ENCODE measurements around the gene RAB44. TPM values are rescaled to one million over a fixed set of nuclear protein-coding genes. Genes with fewer than 3 reads are reported as not detected.

The RAB44 gene
- total RNA-seq, 1 donor from 2014 or later = 0.96 TPM

- intact Hi-C loops (cut with DNase I) = no loop called here
- no peak for DNase-seq
- no peak overlapping the region for H3K27ac ChIP-seq
- peak; percentile 5 for ATAC-seq
- H3K36me3 ChIP-seq = no peaks in the 10 kb centered on the region
- no peaks in the 10 kb centered on the region for H3K27me3 ChIP-seq
- H3K4me1 ChIP-seq = peaks cover 12% of the 10 kb centered on the region
- TF ChIP-seq CTCF (IDR thresholded peaks at IDR 0.05) = no peak
- no peaks in the 10 kb centered on the region for H3K9me3 ChIP-seq
- no peak overlapping the region for H3K4me3 ChIP-seq
These were observed 54.2 kb downstream of the RAB44 start for GRCh38 chr6:36751833-36752186.

- ATAC-seq (peak; percentile 37), DNase-seq (no peak)
- Histone ChIP-seq H3K4me3 (no peak overlapping the region), H3K27ac (no peak overlapping the region), H3K4me1 (peaks cover 12% of the 10 kb centered on the region), H3K27me3 (no peaks in the 10 kb centered on the region), H3K9me3 (no peaks in the 10 kb centered on the region), H3K36me3 (no peaks in the 10 kb centered on the region)
- intact Hi-C loops (cut with DNase I) = no loop called here
- no peak for TF ChIP-seq CTCF (IDR thresholded peaks at IDR 0.05)
These were observed 54.7 kb downstream of the RAB44 start for GRCh38 chr6:36752187-36752885.

GRCh38 chr6:36752886-36753506, 55.4 kb downstream of the RAB44 start:
- no peak for DNase-seq
- intact Hi-C loops (cut with DNase I) = no loop called here
- no peaks in the 10 kb centered on the region for H3K36me3 ChIP-seq
- no peak for TF ChIP-seq CTCF (IDR thresholded peaks at IDR 0.05)
- H3K4me3 ChIP-seq = no peak overlapping the region
- H3K4me1 ChIP-seq = peaks cover 12% of the 10 kb centered on the region
- no peak overlapping the region for H3K27ac ChIP-seq
- peak; percentile 85 for ATAC-seq
- no peaks in the 10 kb centered on the region for H3K27me3 ChIP-seq
- H3K9me3 ChIP-seq = no peaks in the 10 kb centered on the region

- no peak for DNase-seq
- Histone ChIP-seq H3K27ac (no peak overlapping the region), H3K4me3 (no peak overlapping the region), H3K27me3 (no peaks in the 10 kb centered on the region), H3K9me3 (no peaks in the 10 kb centered on the region), H3K36me3 (no peaks in the 10 kb centered on the region), H3K4me1 (peaks cover 12% of the 10 kb centered on the region)
- intact Hi-C loops (cut with DNase I) = no loop called here
- TF ChIP-seq CTCF (IDR thresholded peaks at IDR 0.05) = no peak
- ATAC-seq = no peak
These were observed 56.2 kb downstream of the RAB44 start for GRCh38 chr6:36753671-36754405.

- Histone ChIP-seq H3K36me3 (no peaks in the 10 kb centered on the region), H3K4me3 (no peak overlapping the region), H3K4me1 (peaks cover 12% of the 10 kb centered on the region), H3K9me3 (no peaks in the 10 kb centered on the region), H3K27ac (no peak overlapping the region), H3K27me3 (no peaks in the 10 kb centered on the region)
- TF ChIP-seq CTCF (IDR thresholded peaks at IDR 0.05) = no peak
- intact Hi-C loops (cut with DNase I) = loop anchor here (5.0 kb wide), 1 partner anchor 63 kb away; no protein-coding TSS in a partner anchor
- no peak for DNase-seq
- ATAC-seq = no peak
These were observed 57.2 kb downstream of the RAB44 start for GRCh38 chr6:36754582-36755434.

Measured in upper lobe of right lung (tissue), 1 donor.